ENCODE results near the gene CNTN5.

CNTN5 gene

DNA sequence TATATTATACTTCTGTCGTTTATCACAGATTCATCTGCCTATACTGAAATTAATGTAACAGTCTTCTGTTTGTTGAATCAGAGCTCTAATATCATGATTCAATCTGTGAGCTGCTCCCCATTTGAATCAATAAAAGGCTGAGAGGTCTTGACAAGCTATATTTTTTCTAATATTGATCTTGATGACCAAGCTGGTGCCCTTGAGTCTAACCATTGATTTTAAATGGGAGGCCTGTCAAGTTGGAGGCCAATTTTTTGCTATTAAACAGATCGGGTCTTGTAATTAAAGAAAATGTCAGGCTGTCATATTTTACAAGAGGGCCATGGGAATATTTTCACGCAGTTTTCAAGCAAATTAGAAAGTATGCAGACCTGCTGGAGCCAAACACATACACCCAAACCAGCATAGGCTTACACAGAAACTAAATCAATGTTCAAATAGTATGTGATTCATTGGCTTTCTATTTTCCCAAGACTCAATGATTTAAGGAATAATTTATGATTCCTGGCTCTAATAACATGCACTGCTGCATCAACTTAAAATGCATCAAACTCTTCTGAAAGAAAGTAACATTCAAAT, 286.9 kb downstream of the CNTN5 start:
- TF ChIP-seq, protein P1, sequence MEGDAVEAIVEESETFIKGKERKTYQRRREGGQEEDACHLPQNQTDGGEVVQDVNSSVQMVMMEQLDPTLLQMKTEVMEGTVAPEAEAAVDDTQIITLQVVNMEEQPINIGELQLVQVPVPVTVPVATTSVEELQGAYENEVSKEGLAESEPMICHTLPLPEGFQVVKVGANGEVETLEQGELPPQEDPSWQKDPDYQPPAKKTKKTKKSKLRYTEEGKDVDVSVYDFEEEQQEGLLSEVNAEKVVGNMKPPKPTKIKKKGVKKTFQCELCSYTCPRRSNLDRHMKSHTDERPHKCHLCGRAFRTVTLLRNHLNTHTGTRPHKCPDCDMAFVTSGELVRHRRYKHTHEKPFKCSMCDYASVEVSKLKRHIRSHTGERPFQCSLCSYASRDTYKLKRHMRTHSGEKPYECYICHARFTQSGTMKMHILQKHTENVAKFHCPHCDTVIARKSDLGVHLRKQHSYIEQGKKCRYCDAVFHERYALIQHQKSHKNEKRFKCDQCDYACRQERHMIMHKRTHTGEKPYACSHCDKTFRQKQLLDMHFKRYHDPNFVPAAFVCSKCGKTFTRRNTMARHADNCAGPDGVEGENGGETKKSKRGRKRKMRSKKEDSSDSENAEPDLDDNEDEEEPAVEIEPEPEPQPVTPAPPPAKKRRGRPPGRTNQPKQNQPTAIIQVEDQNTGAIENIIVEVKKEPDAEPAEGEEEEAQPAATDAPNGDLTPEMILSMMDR (IDR thresholded peaks at IDR 0.05; ENCODE audit: low read depth, low read length) = no peak
- no peak for DNase-seq (ENCODE audit: extremely low read depth, low read depth)

DNA sequence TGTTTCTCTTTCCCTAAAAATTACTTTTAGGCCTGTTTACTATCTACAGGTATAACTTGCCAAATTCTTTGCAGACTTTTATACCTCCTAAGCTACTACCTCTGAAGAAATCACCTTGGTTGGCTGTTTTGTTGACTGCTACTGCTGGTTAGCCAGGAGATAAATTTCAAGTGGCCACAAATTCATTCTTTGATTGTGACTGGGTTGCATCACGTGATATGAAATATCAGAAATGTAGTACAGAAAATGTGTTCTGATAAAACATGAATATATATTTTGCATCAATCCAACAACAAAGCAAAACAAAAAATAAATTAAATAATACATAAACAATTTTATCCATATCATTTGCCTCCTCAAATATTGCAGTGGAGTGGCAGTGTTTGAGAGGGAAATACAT, 291.1 kb downstream of the CNTN5 start:
- TF ChIP-seq, protein P1 (IDR thresholded peaks at IDR 0.05; ENCODE audit: low read depth, low read length) = no peak
- DNase-seq (ENCODE audit: extremely low read depth, low read depth) = no peak

DNA sequence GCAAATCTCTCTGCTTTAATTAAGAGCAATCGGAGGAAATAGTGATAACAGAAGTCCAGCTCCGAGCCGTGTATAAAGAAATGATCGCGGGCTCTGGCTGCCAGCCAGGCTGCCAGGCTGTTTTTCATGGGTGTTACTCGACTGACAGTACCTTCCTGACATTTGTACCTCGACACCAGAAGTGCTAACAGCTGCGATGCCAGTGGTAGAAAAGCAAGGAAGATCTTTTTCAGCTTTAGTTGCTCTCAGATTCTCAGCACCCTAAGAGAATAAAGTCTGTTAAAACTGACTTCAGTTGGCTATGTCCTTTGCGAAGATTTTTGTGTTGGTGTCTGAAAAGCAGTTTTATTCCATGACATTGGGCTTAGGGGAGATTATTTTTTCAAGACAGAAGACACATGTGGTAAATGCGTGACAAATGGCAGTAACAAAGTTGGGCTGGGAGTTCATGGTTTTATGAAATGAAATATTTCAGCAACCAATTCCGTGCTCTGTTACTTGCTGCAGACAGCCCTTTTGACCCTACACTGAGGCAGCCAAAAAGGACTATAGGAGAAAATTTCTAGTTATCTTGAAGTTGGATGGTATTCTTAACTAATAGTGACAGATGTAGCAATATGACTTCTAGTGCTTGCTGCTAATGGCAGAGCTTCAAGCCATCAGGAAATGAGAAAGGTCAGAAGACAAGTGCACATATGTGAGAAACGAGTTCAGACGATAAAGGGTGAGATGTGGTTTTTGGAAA, 296.2 kb downstream of the CNTN5 start:
- TF ChIP-seq, protein P1 (IDR thresholded peaks at IDR 0.05; ENCODE audit: low read depth, low read length) = no peak
- no peak for DNase-seq (ENCODE audit: extremely low read depth, low read depth)

DNA sequence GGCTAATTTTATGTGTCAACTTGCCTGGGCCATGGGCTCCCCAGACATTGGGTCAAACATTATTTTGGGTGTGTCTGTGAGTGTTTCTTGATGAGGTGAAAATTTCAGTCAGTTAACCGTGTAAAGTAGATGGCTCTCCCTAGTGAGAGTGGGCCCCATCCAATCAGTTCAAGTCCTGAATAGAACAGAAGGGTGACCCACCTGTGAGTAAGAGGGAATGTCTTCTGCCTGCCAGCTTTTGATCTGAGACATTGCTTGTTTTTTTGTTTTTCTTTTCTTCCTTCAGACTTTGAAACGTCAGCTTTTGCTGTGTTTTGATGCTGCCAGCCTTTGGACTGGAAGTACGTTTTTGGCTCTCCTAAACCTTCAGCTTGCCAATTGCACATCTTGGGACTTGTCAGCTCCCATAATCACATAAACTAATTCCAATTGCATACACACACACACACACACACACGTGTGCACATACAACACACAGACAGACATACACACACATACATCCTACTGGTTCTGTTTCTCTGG, 300.1 kb downstream of the CNTN5 start:
- TF ChIP-seq, protein P1 (IDR thresholded peaks at IDR 0.05; ENCODE audit: low read depth, low read length) = no peak
- no peak for DNase-seq (ENCODE audit: extremely low read depth, low read depth)

DNA sequence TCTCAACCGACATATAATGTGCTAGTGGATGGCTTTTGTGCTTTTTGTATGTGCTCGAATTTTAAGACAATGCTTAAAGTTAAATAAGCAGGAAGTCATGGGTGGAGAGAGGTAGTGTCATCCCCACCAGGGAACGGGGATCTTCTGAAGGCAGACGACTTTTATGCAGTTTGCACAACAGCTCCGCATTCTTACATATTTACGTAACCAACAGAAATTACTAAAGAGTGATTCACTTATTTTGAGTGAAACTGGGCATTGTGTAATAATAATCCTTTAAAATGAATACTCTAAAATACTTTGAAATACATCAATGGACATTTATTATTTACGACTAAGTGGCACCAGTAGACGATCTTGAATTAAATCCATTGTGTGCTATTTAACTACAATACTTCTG, 305.1 kb downstream of the CNTN5 start:
- TF ChIP-seq, protein P1 (IDR thresholded peaks at IDR 0.05; ENCODE audit: low read depth, low read length) = no peak
- DNase-seq (ENCODE audit: extremely low read depth, low read depth) = no peak

DNA sequence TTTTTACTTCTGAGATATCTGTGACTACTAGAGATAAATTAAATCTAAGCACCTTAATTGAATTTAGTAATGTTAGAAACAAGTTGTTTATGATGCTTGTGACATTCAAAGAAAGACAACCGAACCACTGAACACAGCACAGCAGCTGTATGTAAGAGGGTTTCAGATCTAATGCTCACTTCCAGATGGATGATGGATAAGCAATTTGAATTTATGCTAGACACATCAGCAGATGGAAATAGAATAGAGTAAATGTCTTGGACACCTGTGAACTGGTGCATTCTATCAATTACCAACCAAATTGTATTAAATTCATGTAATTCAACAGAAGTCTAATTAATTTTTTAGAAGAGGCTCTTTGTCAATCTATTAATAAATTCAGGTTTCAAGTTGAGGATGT, 306.3 kb downstream of the CNTN5 start:
- no peak for DNase-seq (ENCODE audit: extremely low read depth, low read depth)
- TF ChIP-seq, protein P1 (IDR thresholded peaks at IDR 0.05; ENCODE audit: low read depth, low read length) = no peak

DNA sequence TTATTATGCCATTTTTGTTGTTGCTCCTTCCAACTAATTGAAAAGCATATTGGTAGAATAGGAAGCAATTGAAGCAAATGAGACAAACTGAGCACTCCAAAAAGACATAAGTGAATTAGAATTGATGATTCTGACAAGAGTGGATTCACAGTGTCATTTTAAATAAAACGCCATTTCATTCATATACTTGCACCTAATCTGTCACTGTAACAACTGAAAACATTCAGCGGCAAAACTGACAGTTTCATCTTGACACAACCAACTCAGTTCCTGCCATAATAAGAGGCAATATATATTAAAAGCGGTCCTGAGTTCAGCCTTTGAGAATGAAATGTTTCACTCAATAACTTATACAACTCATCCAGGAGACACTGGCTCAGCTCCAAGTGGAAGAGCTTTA, 306.8 kb downstream of the CNTN5 start:
- TF ChIP-seq, protein P1 (IDR thresholded peaks at IDR 0.05; ENCODE audit: low read depth, low read length) = no peak

More for the DNA sequence above, 306.8 kb downstream of the CNTN5 start:
- no peak for DNase-seq (ENCODE audit: extremely low read depth, low read depth)
